ENCODE data around the gene DNAJC15. TPM values are rescaled to one million over a fixed set of nuclear protein-coding genes. Genes with fewer than 3 reads are reported as not detected.

DNAJC15 gene
- total RNA-seq, 1 experiment from 2014 or later, result 12.5 TPM

- Histone ChIP-seq H2AFZ (ENCODE audit: low read length) (peak overlapping the region; percentile 89), H3K4me3 (ENCODE audit: low read length) (peak overlapping the region; percentile 76; the same call in 1 of the 2 replicates), H3K27me3 (ENCODE audit: low read length) (no peaks in the 10 kb centered on the region), H3K9me2 (replicated peaks; ENCODE audit: low read length) (no peaks in the 10 kb centered on the region), H3K9me3 (ENCODE audit: low read length) (no peaks in the 10 kb centered on the region), H3K4me1 (ENCODE audit: insufficient read depth, low read length) (peaks cover 11% of the 10 kb centered on the region), H4K20me1 (ENCODE audit: low read length) (no peaks in the 10 kb centered on the region), H3K36me3 (ENCODE audit: low read depth, low read length) (no peaks in the 10 kb centered on the region), H3K4me2 (ENCODE audit: low read length) (peak overlapping the region; percentile 66), H3K79me2 (ENCODE audit: low read length) (peaks cover 19% of the 10 kb centered on the region), H3K27ac (ENCODE audit: low read length) (no peak overlapping the region), H3K9ac (ENCODE audit: low read length) (no peak overlapping the region), H3F3A (ENCODE audit: low read length, unreplicated experiment) (no peaks in the 10 kb centered on the region)
- intact Hi-C loops (cut with micrococcal nuclease), result no loop called here
- CTCF ChIA-PET, result no interaction called here
- POLR2A ChIA-PET (ENCODE audit: unreplicated experiment), result no interaction called here
- no TSS peak for BruUV-seq (replicated peaks)
- ATAC-seq (no peak), DNase-seq (no peak)
- no peak for TF ChIP-seq EZH2phosphoT487 (IDR thresholded peaks at IDR 0.05; ENCODE audit: borderline replicate concordance, low read length)
Observed at GRCh38 chr13:43022934-43023288, 475 bp upstream of the DNAJC15 start.

- BruUV-seq (replicated peaks), result no TSS peak
- H3K4me2 ChIP-seq (ENCODE audit: low read length), result no peak overlapping the region
- CTCF ChIA-PET, result no interaction called here
Observed at GRCh38 chr13:43026262-43026661, 2.9 kb downstream of the DNAJC15 start.

GRCh38 chr13:43030548-43030947 is 7.2 kb downstream of the DNAJC15 start:
- POLR2A ChIA-PET (ENCODE audit: unreplicated experiment), result no interaction called here
- Histone ChIP-seq H4K20me1 (ENCODE audit: low read length) (no peaks in the 10 kb centered on the region), H3F3A (ENCODE audit: low read length, unreplicated experiment) (no peaks in the 10 kb centered on the region), H3K9me2 (replicated peaks; ENCODE audit: low read length) (no peaks in the 10 kb centered on the region), H3K27me3 (ENCODE audit: low read length) (no peaks in the 10 kb centered on the region), H3K27ac (ENCODE audit: low read length) (no peak overlapping the region), H3K9ac (ENCODE audit: low read length) (no peak overlapping the region), H3K4me1 (ENCODE audit: insufficient read depth, low read length) (no peaks in the 10 kb centered on the region), H3K36me3 (ENCODE audit: low read depth, low read length) (no peaks in the 10 kb centered on the region), H3K9me3 (ENCODE audit: low read length) (no peaks in the 10 kb centered on the region), H3K79me2 (ENCODE audit: low read length) (no peaks in the 10 kb centered on the region; the same call in 1 of the 2 replicates), H3K4me2 (ENCODE audit: low read length) (no peak overlapping the region), H2AFZ (ENCODE audit: low read length) (no peak overlapping the region), H3K4me3 (ENCODE audit: low read length) (no peak overlapping the region)
- BruUV-seq (replicated peaks), result no TSS peak
- DNase-seq (no peak), ATAC-seq (no peak)
- CTCF ChIA-PET, result no interaction called here
- intact Hi-C loops (cut with micrococcal nuclease), result no loop called here
- TF ChIP-seq EZH2 (IDR thresholded peaks at IDR 0.05; ENCODE audit: low read length, unreplicated experiment) (no peak), EZH2phosphoT487 (IDR thresholded peaks at IDR 0.05; ENCODE audit: borderline replicate concordance, low read length) (no peak), CTCF (conservative IDR thresholded peaks at IDR 0.05; ENCODE audit: low read depth, low read length) (no peak)

More at GRCh38 chr13:43026262-43026661, 2.9 kb downstream of the DNAJC15 start:
- intact Hi-C loops (cut with micrococcal nuclease), result no loop called here
- no peaks in the 10 kb centered on the region for H3K27me3 ChIP-seq (ENCODE audit: low read length)
- no peak for TF ChIP-seq CTCF (conservative IDR thresholded peaks at IDR 0.05; ENCODE audit: low read depth, low read length)
- TF ChIP-seq EZH2phosphoT487 (IDR thresholded peaks at IDR 0.05; ENCODE audit: borderline replicate concordance, low read length), result no peak
- no peak for TF ChIP-seq EZH2 (IDR thresholded peaks at IDR 0.05; ENCODE audit: low read length, unreplicated experiment)
- POLR2A ChIA-PET (ENCODE audit: unreplicated experiment), result no interaction called here
- ATAC-seq, result no peak
- no peak overlapping the region for H3K27ac ChIP-seq (ENCODE audit: low read length)
- H3K4me1 ChIP-seq (ENCODE audit: insufficient read depth, low read length), result no peaks in the 10 kb centered on the region
- no peaks in the 10 kb centered on the region for H3K36me3 ChIP-seq (ENCODE audit: low read depth, low read length)
- no peak overlapping the region for H2AFZ ChIP-seq (ENCODE audit: low read length)
- H3K4me3 ChIP-seq (ENCODE audit: low read length), result no peak overlapping the region
- no peaks in the 10 kb centered on the region for H4K20me1 ChIP-seq (ENCODE audit: low read length)
- H3K9me3 ChIP-seq (ENCODE audit: low read length), result no peaks in the 10 kb centered on the region
- H3K9me2 ChIP-seq (replicated peaks; ENCODE audit: low read length), result no peaks in the 10 kb centered on the region
- DNase-seq, result no peak
- peaks cover 19% of the 10 kb centered on the region for H3K79me2 ChIP-seq (ENCODE audit: low read length)
- no peaks in the 10 kb centered on the region for H3F3A ChIP-seq (ENCODE audit: low read length, unreplicated experiment)
- no peak overlapping the region for H3K9ac ChIP-seq (ENCODE audit: low read length)
